ENCODE measurements around the gene C3orf38.
A peak's percentile ranks its signal among the peaks of the same experiment; 100 is the strongest.
"Not testable (repeated sequence)": the region's sequence is repeated elsewhere in the genome, so short reads cannot be mapped to it uniquely, and the experiment has no call there.

The C3orf38 gene

GRCh38 chr3:88166419-88166971 is 16.7 kb downstream of the C3orf38 start:
- no peak for DNase-seq

DNA sequence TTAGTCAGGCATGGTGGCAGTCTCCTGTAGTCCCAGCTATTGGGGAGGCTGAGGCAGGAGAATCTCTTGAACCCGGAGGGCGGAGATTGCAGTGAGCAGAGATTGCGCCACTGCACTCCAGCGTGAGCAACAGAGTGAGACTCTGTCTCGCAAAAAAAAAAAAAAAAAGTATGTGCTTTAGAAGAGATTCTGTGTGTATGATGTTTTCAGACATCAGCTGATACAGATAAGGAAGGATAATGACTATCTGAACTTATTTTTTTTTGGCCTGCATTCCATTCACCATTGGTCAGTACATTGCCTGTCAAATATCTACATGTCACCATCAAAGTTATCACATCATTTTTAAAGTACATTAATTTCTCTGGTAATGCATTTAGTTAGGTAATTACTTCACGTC is 17.4 kb downstream of the C3orf38 start:
- DNase-seq, result no peak

GRCh38 chr3:88167704-88168103 is 17.9 kb downstream of the C3orf38 start:
- DNase-seq, result no peak

- no peak for DNase-seq
Observed at GRCh38 chr3:88168171-88168570, 18.4 kb downstream of the C3orf38 start.

DNA sequence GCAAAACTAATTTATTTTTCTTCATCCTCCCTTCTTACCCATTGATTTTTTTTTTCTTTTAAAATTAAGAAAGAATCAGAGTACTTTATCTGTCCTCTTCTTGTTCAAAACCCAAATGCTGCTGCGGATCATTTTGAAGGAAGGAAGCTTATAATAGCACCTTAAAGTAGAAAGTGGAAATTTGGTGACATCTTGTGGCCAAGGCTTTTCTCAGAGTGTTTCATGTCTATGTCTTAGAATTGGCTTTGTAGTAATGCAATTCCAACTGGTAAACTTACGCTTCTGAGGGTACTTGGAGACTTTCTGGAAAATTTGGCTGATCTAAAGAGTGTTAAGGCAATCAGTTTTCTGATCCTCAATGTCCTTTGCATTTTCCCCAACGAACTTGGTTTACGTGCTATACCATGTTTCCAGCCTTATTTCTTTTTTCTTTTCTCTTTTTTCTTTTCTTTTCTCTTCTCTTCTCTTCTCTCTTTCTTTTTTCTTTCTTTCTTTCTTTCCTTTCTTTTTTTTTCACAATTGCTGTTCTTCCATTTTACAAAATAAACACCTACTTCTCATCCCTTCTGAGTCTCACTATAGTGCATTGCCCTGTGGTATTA is 30.7 kb downstream of the C3orf38 start:
- DNase-seq, result peak; percentile 74

DNA sequence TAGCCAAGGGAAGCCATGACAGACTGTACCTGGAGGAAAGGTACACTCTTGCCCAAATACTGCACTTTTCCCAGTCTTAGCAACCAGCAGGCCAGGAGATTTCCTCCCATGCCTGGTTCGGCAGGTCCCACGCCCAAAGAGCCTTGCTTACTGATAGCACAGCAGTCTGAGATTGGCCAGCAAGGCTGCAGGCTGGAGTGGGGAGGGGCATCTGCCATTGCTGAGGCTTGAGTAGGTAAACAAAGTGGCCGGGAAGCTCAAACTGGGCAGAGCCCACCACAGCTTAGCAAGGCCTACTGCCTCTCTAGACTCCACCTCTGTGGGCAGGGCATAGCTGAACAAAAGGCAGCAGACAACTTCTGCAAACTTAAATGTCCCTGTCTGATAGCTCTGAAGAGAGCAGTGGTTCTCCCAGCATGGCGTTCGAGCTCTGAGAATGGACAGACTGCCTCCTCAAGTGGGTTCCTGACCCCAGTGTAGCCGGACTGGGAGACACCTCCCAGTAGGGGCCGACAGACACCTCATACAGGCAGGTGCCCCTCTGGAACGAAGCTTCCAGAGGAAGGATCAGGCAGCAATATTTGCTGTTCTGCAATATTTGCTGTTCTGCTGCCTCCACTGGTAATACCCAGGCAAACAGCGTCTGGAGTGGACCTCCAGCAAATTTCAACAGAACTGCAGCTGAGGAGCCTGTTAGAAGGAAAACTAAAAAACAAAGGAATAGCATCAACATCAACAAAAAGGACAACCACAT is 32.6 kb downstream of the C3orf38 start:
- DNase-seq, result not testable (repeated sequence)

DNA sequence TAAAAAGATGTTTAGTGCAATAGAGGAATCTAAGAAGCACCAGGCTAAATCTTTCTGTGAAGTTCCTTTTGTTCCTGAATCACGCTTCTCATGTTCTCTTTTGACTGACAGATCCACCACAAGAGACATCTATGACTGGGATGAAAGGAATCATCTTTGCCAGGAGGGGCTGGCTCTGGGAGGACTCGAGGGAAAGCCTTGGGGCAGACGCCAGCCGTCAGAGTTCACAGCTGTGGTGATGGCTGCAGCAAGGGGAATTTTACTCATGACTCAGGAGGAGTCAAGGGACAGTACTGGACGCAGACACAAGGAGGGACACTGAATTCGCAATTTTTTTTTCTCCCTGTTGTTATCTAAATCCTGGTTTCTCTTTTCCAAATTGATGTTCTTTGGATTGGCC is 38.7 kb downstream of the C3orf38 start:
- no peak for DNase-seq

- no peak for DNase-seq
Observed at GRCh38 chr3:88189361-88189810, 39.6 kb downstream of the C3orf38 start.

DNA sequence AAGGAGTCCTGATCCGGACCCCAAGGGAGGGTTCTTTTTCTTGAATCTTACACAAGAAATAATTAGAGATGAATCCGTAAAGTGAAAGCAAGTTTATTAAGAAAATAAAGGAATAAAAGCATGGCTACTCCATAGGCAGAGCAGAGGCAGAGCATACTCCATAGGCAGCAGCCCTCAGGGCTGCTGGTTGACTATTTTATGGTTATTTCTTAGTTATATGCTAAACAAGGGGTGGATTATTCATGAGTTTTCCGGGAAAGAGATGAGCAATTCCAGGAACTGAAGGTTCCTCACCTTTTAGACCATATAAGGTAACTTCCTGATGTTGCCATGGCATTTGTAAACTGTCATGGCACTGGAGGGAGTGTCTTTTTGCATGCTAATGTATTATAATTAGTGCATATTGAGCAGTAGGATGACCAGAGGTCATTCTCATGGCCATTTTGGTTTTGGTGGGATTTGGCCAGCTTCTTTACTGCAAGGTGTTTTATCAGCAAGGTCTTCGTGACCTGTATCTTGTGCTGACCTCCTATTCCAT is 42.2 kb downstream of the C3orf38 start:
- DNase-seq, result no peak

DNA sequence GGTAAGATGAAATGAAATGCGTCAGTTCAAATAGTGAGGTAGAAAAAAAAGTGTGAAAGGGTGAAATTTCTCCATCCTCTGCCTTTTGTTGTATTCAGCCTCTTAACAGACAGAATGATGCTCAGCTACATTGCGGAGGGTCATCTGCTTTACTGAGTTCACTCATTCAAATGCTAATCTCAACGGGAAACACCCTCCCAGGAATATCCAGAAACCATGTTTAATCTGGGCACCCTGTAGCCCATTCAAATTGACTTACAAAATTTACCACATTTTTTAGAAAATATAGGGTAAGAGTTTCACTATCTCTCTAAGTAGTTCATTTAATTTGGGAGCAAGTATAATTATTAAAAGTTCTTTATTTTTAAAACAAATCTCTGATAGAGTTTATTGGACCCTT is 42.9 kb downstream of the C3orf38 start:
- DNase-seq, result no peak

GRCh38 chr3:88195951-88196434 is 46.2 kb downstream of the C3orf38 start:
- peak; percentile 67 for DNase-seq

GRCh38 chr3:88198121-88198520 is 48.4 kb downstream of the C3orf38 start:
- DNase-seq, result no peak

- DNase-seq, result peak; percentile 65
Observed at GRCh38 chr3:88203642-88204055, 53.9 kb downstream of the C3orf38 start.
